GM23338 (cell line): ENCODE measurements around the gene NR5A2. TPM values are rescaled to one million over a fixed set of nuclear protein-coding genes. Genes with fewer than 3 reads are reported as not detected.

Experiments used
- ATAC-seq: fragments of 200-7000 bp; cut with Tn5 transposase; 3 replicates; pipeline ENCODE4 v1.9.1; 2020
- DNase-seq: peaks from one replicate; pipeline ENCODE4 v3.0.0-alpha.2; 2015; ENCODE audit warnings: low spot score
- H2AFZ ChIP-seq: fragments of 200-600 bp; sonication (generic); 2 replicates; pipeline ENCODE4 v1.8.0; 2016; ENCODE audit warnings: antibody characterized with exemption, mild to moderate bottlenecking, moderate library complexity
- H3F3A ChIP-seq: fragments of 200-600 bp; sonication (generic); replicated peaks from 2 replicates; pipeline ENCODE4 v1.8.0; 2017; ENCODE audit warnings: antibody characterized with exemption, mixed run types, low read depth
- H3K27ac ChIP-seq: fragments of 200-600 bp; sonication (generic); 2 replicates; pipeline ENCODE4 v1.6.1; 2016; ENCODE audit warnings: low read depth
- H3K27me3 ChIP-seq: fragments of 200-600 bp; sonication (generic); 2 replicates; pipeline ENCODE4 v1.8.0; 2016; ENCODE audit warnings: mild to moderate bottlenecking, mixed run types, moderate library complexity; ENCODE audit not compliant: insufficient read depth
- H3K36me3 ChIP-seq: fragments of 200-600 bp; sonication (generic); 2 replicates; pipeline ENCODE4 v1.8.0; 2016; ENCODE audit warnings: mild to moderate bottlenecking; ENCODE audit not compliant: insufficient read depth
- H3K4me1 ChIP-seq: fragments of 200-600 bp; sonication (generic); 2 replicates; pipeline ENCODE4 v1.8.0; 2016; ENCODE audit warnings: mild to moderate bottlenecking, moderate library complexity; ENCODE audit not compliant: insufficient read depth
- H3K4me2 ChIP-seq: fragments of 200-600 bp; sonication (generic); 2 replicates; pipeline ENCODE4 v1.7.1; 2017; ENCODE audit warnings: mixed run types
- H3K4me3 ChIP-seq: fragments of 200-600 bp; sonication (generic); 2 replicates; pipeline ENCODE4 v1.6.1; 2016; ENCODE audit warnings: mixed run types
- H3K79me2 ChIP-seq: fragments of 200-600 bp; sonication (generic); replicated peaks from 2 replicates; pipeline ENCODE4 v1.8.0; 2017; ENCODE audit warnings: mild to moderate bottlenecking; ENCODE audit not compliant: insufficient read depth
- H3K9me2 ChIP-seq: fragments of 200-600 bp; sonication (generic); 2 replicates; pipeline ENCODE4 v1.8.0; 2017; ENCODE audit not compliant: insufficient read depth
- H4K20me1 ChIP-seq: fragments of 200-600 bp; sonication (generic); replicated peaks from 2 replicates; pipeline ENCODE4 v1.8.0; 2017; ENCODE audit warnings: mild to moderate bottlenecking; ENCODE audit not compliant: insufficient read depth
- H3K27ac Mint-ChIP-seq: 2 replicates; pipeline ENCODE4 v1.8.0; 2020; ENCODE audit warnings: inconsistent platforms, mild to moderate bottlenecking, moderate library complexity, mixed read lengths
- H3K27me3 Mint-ChIP-seq: 3 replicates; pipeline ENCODE4 v1.8.0; 2022; ENCODE audit warnings: low read depth, mild to moderate bottlenecking, moderate library complexity, mixed read lengths, inconsistent platforms; ENCODE audit not compliant: insufficient read depth, poor library complexity
- H3K36me3 Mint-ChIP-seq: 3 replicates; pipeline ENCODE4 v1.8.0; 2021; ENCODE audit warnings: low read depth, mild to moderate bottlenecking, inconsistent platforms, moderate library complexity, mixed read lengths
- H3K4me1 Mint-ChIP-seq: 3 replicates; pipeline ENCODE4 v1.8.0; 2020; ENCODE audit warnings: mild to moderate bottlenecking, inconsistent platforms, mixed read lengths
- H3K4me3 Mint-ChIP-seq: 3 replicates; pipeline ENCODE4 v1.8.0; 2021; ENCODE audit warnings: moderate library complexity, mild to moderate bottlenecking, inconsistent platforms, mixed read lengths
- H3K9me3 Mint-ChIP-seq: 3 replicates; pipeline ENCODE4 v1.8.0; 2020; ENCODE audit warnings: moderate library complexity, mild to moderate bottlenecking, inconsistent platforms, mixed read lengths
- CREB1 ChIP-seq: fragments of 250-450 bp; sonication (Bioruptor Pico); IDR thresholded peaks from 2 replicates; pipeline ENCODE4 v1.5.0; 2020; ENCODE audit warnings: low read depth, mild to moderate bottlenecking, moderate library complexity
- EZH2 ChIP-seq: fragments of 200-600 bp; sonication (generic); IDR thresholded peaks from one replicate; pipeline ENCODE4 v1.8.0; 2017; ENCODE audit warnings: antibody characterized with exemption, mild to moderate bottlenecking, low read depth; ENCODE audit not compliant: unreplicated experiment
- EZH2phosphoT487 ChIP-seq: fragments of 200-600 bp; sonication (generic); IDR thresholded peaks from one replicate; pipeline ENCODE4 v1.8.1; 2018; ENCODE audit warnings: antibody characterized with exemption; ENCODE audit not compliant: unreplicated experiment
- JUNB ChIP-seq: IDR thresholded peaks from one replicate; pipeline ENCODE4 v1.6.1; 2016; ENCODE audit warnings: antibody characterized with exemption; ENCODE audit not compliant: unreplicated experiment
- NANOG ChIP-seq: IDR thresholded peaks from 2 replicates; pipeline ENCODE4 v1.6.1; 2016; ENCODE audit warnings: antibody characterized with exemption, borderline replicate concordance
- POLR2AphosphoS5 ChIP-seq: IDR thresholded peaks from 2 replicates; pipeline ENCODE4 v1.6.1; 2016; ENCODE audit warnings: antibody characterized with exemption, low read depth
- STAT1 ChIP-seq: IDR thresholded peaks from one replicate; pipeline ENCODE4 v1.6.1; 2016; ENCODE audit warnings: antibody characterized with exemption; ENCODE audit not compliant: unreplicated experiment
- ZNF114 ChIP-seq: fragments of 250-450 bp; sonication (Bioruptor Pico); IDR thresholded peaks from 2 replicates; pipeline ENCODE4 v1.5.0; 2020; ENCODE audit warnings: mild to moderate bottlenecking, moderate library complexity
- ZNF331 ChIP-seq: fragments of 250-450 bp; sonication (Bioruptor Pico); IDR thresholded peaks from 2 replicates; pipeline ENCODE4 v1.5.0; 2020; ENCODE audit warnings: low read depth, mild to moderate bottlenecking, moderate library complexity
- polyA plus RNA-seq: library from polyadenylated mRNA; unstranded; fragments of >200 nt; fragmentation: Nextera tagmentation; extraction: Ambion mirVana; gene quantifications from 2 replicates; pipeline ENCODE4 v1.2.1, GENCODE V29; 2016
- total RNA-seq: library from RNA; depleted of rRNA; stranded (reverse); fragments of >200 nt; shearing (Covaris generic); gene quantifications from 2 replicates; pipeline ENCODE4 v1.2.3, GENCODE V29; 2014
- TF ChIP-seq, protein P1 (sequence below), 2 experiments: fragments of 200-600 bp in 1 of 2; sonication (generic) in 1 of 2; conservative IDR thresholded peaks; 2 replicates each; pipeline versions ENCODE4 v1.5.1 to v1.6.1; 2016 to 2017; ENCODE audit warnings: antibody characterized with exemption in 2 of 2, low read depth in 2 of 2, mild to moderate bottlenecking in 2 of 2, moderate library complexity in 1 of 2
- TF ChIP-seq, protein P2 (sequence below): IDR thresholded peaks from one replicate; pipeline ENCODE4 v1.6.1; 2018; ENCODE audit warnings: antibody characterized with exemption; ENCODE audit not compliant: unreplicated experiment
- TF ChIP-seq, protein P3 (sequence below): fragments of 250-450 bp; sonication (Bioruptor Pico); IDR thresholded peaks from 2 replicates; pipeline ENCODE4 v1.5.0; 2020; ENCODE audit warnings: mild to moderate bottlenecking, moderate library complexity
- TF ChIP-seq, protein P4 (sequence below): IDR thresholded peaks from 2 replicates; pipeline ENCODE4 v1.6.1; 2016; ENCODE audit warnings: antibody characterized with exemption

Gene NR5A2
- total and polyA plus RNA-seq, 2 experiments from 2014 or later = 4.4 to 13.1 TPM

DNA sequence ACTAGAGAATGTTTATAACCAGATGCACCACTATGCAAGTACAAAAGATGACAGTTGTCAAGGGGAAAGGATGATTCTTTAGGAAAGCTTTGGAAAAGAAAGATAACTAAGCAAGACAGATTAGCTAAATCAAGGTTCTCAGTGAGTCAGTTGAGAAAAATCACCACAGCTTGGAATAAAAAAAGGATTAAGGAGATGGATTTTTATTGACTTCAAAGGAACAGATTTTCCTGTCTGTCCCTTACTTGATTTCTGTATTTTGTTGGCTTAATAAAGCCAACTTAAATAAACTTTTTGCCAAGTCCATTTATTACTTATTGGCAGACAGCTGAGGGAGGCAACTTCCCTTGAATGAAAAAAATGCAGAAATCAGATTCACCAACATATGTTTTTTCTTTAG lies 93.9 kb downstream of the NR5A2 start:
- no peak overlapping the region for H3K4me2 ChIP-seq
- no peaks in the 10 kb centered on the region for H4K20me1 ChIP-seq
- no peak overlapping the region for H3K27ac Mint-ChIP-seq
- H3K4me1 ChIP-seq = peaks cover 14% of the 10 kb centered on the region
- no peaks in the 10 kb centered on the region for H3K36me3 ChIP-seq
- no peaks in the 10 kb centered on the region for H3K9me3 Mint-ChIP-seq
- H3K36me3 Mint-ChIP-seq = no peaks in the 10 kb centered on the region
- no peak overlapping the region for H3K27ac ChIP-seq
- H3K79me2 ChIP-seq = no peaks in the 10 kb centered on the region
- DNase-seq (no peak), ATAC-seq (no peak)
- H3K4me3 Mint-ChIP-seq = no peak overlapping the region
- TF ChIP-seq, protein P1, sequence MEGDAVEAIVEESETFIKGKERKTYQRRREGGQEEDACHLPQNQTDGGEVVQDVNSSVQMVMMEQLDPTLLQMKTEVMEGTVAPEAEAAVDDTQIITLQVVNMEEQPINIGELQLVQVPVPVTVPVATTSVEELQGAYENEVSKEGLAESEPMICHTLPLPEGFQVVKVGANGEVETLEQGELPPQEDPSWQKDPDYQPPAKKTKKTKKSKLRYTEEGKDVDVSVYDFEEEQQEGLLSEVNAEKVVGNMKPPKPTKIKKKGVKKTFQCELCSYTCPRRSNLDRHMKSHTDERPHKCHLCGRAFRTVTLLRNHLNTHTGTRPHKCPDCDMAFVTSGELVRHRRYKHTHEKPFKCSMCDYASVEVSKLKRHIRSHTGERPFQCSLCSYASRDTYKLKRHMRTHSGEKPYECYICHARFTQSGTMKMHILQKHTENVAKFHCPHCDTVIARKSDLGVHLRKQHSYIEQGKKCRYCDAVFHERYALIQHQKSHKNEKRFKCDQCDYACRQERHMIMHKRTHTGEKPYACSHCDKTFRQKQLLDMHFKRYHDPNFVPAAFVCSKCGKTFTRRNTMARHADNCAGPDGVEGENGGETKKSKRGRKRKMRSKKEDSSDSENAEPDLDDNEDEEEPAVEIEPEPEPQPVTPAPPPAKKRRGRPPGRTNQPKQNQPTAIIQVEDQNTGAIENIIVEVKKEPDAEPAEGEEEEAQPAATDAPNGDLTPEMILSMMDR (conservative IDR thresholded peaks at IDR 0.05; ENCODE audit: low read depth in 2 of 2) = no peak
- TF ChIP-seq, protein P2, sequence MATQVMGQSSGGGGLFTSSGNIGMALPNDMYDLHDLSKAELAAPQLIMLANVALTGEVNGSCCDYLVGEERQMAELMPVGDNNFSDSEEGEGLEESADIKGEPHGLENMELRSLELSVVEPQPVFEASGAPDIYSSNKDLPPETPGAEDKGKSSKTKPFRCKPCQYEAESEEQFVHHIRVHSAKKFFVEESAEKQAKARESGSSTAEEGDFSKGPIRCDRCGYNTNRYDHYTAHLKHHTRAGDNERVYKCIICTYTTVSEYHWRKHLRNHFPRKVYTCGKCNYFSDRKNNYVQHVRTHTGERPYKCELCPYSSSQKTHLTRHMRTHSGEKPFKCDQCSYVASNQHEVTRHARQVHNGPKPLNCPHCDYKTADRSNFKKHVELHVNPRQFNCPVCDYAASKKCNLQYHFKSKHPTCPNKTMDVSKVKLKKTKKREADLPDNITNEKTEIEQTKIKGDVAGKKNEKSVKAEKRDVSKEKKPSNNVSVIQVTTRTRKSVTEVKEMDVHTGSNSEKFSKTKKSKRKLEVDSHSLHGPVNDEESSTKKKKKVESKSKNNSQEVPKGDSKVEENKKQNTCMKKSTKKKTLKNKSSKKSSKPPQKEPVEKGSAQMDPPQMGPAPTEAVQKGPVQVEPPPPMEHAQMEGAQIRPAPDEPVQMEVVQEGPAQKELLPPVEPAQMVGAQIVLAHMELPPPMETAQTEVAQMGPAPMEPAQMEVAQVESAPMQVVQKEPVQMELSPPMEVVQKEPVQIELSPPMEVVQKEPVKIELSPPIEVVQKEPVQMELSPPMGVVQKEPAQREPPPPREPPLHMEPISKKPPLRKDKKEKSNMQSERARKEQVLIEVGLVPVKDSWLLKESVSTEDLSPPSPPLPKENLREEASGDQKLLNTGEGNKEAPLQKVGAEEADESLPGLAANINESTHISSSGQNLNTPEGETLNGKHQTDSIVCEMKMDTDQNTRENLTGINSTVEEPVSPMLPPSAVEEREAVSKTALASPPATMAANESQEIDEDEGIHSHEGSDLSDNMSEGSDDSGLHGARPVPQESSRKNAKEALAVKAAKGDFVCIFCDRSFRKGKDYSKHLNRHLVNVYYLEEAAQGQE = no peak
- no peak for TF ChIP-seq ZNF331 (CRISPR knock-in tag)
- TF ChIP-seq, protein P3, sequence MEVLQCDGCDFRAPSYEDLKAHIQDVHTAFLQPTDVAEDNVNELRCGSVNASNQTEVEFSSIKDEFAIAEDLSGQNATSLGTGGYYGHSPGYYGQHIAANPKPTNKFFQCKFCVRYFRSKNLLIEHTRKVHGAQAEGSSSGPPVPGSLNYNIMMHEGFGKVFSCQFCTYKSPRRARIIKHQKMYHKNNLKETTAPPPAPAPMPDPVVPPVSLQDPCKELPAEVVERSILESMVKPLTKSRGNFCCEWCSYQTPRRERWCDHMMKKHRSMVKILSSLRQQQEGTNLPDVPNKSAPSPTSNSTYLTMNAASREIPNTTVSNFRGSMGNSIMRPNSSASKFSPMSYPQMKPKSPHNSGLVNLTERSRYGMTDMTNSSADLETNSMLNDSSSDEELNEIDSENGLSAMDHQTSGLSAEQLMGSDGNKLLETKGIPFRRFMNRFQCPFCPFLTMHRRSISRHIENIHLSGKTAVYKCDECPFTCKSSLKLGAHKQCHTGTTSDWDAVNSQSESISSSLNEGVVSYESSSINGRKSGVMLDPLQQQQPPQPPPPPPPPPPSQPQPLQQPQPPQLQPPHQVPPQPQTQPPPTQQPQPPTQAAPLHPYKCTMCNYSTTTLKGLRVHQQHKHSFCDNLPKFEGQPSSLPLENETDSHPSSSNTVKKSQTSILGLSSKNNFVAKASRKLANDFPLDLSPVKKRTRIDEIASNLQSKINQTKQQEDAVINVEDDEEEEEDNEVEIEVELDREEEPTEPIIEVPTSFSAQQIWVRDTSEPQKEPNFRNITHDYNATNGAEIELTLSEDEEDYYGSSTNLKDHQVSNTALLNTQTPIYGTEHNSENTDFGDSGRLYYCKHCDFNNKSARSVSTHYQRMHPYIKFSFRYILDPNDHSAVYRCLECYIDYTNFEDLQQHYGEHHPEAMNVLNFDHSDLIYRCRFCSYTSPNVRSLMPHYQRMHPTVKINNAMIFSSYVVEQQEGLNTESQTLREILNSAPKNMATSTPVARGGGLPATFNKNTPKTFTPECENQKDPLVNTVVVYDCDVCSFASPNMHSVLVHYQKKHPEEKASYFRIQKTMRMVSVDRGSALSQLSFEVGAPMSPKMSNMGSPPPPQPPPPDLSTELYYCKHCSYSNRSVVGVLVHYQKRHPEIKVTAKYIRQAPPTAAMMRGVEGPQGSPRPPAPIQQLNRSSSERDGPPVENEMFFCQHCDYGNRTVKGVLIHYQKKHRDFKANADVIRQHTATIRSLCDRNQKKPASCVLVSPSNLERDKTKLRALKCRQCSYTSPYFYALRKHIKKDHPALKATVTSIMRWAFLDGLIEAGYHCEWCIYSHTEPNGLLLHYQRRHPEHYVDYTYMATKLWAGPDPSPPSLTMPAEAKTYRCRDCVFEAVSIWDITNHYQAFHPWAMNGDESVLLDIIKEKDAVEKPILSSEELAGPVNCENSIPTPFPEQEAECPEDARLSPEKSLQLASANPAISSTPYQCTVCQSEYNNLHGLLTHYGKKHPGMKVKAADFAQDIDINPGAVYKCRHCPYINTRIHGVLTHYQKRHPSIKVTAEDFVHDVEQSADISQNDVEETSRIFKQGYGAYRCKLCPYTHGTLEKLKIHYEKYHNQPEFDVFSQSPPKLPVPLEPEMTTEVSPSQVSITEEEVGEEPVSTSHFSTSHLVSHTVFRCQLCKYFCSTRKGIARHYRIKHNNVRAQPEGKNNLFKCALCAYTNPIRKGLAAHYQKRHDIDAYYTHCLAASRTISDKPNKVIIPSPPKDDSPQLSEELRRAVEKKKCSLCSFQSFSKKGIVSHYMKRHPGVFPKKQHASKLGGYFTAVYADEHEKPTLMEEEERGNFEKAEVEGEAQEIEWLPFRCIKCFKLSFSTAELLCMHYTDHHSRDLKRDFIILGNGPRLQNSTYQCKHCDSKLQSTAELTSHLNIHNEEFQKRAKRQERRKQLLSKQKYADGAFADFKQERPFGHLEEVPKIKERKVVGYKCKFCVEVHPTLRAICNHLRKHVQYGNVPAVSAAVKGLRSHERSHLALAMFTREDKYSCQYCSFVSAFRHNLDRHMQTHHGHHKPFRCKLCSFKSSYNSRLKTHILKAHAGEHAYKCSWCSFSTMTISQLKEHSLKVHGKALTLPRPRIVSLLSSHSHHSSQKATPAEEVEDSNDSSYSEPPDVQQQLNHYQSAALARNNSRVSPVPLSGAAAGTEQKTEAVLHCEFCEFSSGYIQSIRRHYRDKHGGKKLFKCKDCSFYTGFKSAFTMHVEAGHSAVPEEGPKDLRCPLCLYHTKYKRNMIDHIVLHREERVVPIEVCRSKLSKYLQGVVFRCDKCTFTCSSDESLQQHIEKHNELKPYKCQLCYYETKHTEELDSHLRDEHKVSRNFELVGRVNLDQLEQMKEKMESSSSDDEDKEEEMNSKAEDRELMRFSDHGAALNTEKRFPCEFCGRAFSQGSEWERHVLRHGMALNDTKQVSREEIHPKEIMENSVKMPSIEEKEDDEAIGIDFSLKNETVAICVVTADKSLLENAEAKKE (CRISPR knock-in tag) = no peak
- TF ChIP-seq ZNF114 (CRISPR knock-in tag) = no peak
- no peak for TF ChIP-seq JUNB
- TF ChIP-seq, protein P4, sequence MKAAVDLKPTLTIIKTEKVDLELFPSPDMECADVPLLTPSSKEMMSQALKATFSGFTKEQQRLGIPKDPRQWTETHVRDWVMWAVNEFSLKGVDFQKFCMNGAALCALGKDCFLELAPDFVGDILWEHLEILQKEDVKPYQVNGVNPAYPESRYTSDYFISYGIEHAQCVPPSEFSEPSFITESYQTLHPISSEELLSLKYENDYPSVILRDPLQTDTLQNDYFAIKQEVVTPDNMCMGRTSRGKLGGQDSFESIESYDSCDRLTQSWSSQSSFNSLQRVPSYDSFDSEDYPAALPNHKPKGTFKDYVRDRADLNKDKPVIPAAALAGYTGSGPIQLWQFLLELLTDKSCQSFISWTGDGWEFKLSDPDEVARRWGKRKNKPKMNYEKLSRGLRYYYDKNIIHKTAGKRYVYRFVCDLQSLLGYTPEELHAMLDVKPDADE = no peak
- TF ChIP-seq NANOG = no peak
- no peak for TF ChIP-seq POLR2AphosphoS5
- no peak for TF ChIP-seq EZH2phosphoT487
- no peak for TF ChIP-seq CREB1
- no peak for TF ChIP-seq STAT1
- TF ChIP-seq EZH2 = no peak
- H2AFZ ChIP-seq = no peak overlapping the region
- no peak overlapping the region for H3K4me3 ChIP-seq
- no peaks in the 10 kb centered on the region for H3K27me3 ChIP-seq
- no peaks in the 10 kb centered on the region for H3F3A ChIP-seq
- H3K9me2 ChIP-seq = no peaks in the 10 kb centered on the region
- peaks cover 11% of the 10 kb centered on the region for H3K4me1 Mint-ChIP-seq
- peaks cover 2% of the 10 kb centered on the region for H3K27me3 Mint-ChIP-seq
